HG02678 (cell line): ENCODE data around the gene ESYT3.

Experiments
- ATAC-seq: cut with Tn5 transposase; IDR thresholded peaks from one replicate; pipeline ENCODE4 v1.9.1; 2021; ENCODE audit warnings: mild to moderate bottlenecking, moderate library complexity; ENCODE audit not compliant: unreplicated experiment

The ESYT3 gene

GRCh38 chr3:138459619-138460535 is 25.5 kb downstream of the ESYT3 start:
- ATAC-seq = no peak

- ATAC-seq = no peak
Measured at GRCh38 chr3:138460536-138461205, 26.3 kb downstream of the ESYT3 start.

- ATAC-seq = no peak
Measured at GRCh38 chr3:138461246-138461645, 26.8 kb downstream of the ESYT3 start.

GRCh38 chr3:138461896-138462295 is 27.5 kb downstream of the ESYT3 start:
- no peak for ATAC-seq

- no peak for ATAC-seq
Measured at GRCh38 chr3:138463724-138464490, 29.5 kb downstream of the ESYT3 start.

- no peak for ATAC-seq
Measured at GRCh38 chr3:138464491-138464860, 30.1 kb downstream of the ESYT3 start.

- no peak for ATAC-seq
Measured at GRCh38 chr3:138465451-138465850, 31.0 kb downstream of the ESYT3 start.

GRCh38 chr3:138465925-138466324 is 31.5 kb downstream of the ESYT3 start:
- no peak for ATAC-seq

- ATAC-seq = no peak
Measured at GRCh38 chr3:138467931-138468330, 33.5 kb downstream of the ESYT3 start.

- ATAC-seq = no peak
Measured at GRCh38 chr3:138468451-138468850, 34.0 kb downstream of the ESYT3 start.

- no peak for ATAC-seq
Measured at GRCh38 chr3:138468886-138469285, 34.5 kb downstream of the ESYT3 start.

GRCh38 chr3:138469874-138470273 is 35.5 kb downstream of the ESYT3 start:
- no peak for ATAC-seq

GRCh38 chr3:138470687-138471086 is 36.3 kb downstream of the ESYT3 start:
- ATAC-seq = no peak

- ATAC-seq = no peak
Measured at GRCh38 chr3:138471481-138471880, 37.1 kb downstream of the ESYT3 start.

- no peak for ATAC-seq
Measured at GRCh38 chr3:138472141-138472825, 37.9 kb downstream of the ESYT3 start.

- no peak for ATAC-seq
Measured at GRCh38 chr3:138473391-138473790, 39.0 kb downstream of the ESYT3 start.

GRCh38 chr3:138474163-138474562 is 39.7 kb downstream of the ESYT3 start:
- no peak for ATAC-seq

GRCh38 chr3:138476526-138476925 is 42.1 kb downstream of the ESYT3 start:
- ATAC-seq = no peak

GRCh38 chr3:138477120-138477519 is 42.7 kb downstream of the ESYT3 start:
- ATAC-seq = no peak

GRCh38 chr3:138477801-138478200 is 43.4 kb downstream of the ESYT3 start:
- no peak for ATAC-seq

GRCh38 chr3:138479438-138479863 is 45.0 kb downstream of the ESYT3 start:
- no peak for ATAC-seq
